Activated CD4-positive, alpha-beta T cell treated with anti-CD3 and anti-CD28 coated beads, Interleukin-2, amount 10 ng/mL, durations not matched to agents 24 days and 14 days (primary cell): ENCODE measurements around the gene TXNDC8. TPM values are rescaled to one million over a fixed set of nuclear protein-coding genes. Genes with fewer than 3 reads are reported as not detected.

Source experiments
- DNase-seq: peaks from one replicate; pipeline ENCODE4 v3.0.0; 2022
- H3K27ac Mint-ChIP-seq: one replicate; pipeline ENCODE4 v1.8.0; 2022; ENCODE audit warnings: mild to moderate bottlenecking, mixed read lengths
- H3K27me3 Mint-ChIP-seq: one replicate; pipeline ENCODE4 v1.8.0; 2022; ENCODE audit warnings: mixed read lengths
- H3K36me3 Mint-ChIP-seq: one replicate; pipeline ENCODE4 v1.8.0; 2022; ENCODE audit warnings: low read depth, mild to moderate bottlenecking, mixed read lengths
- H3K4me1 Mint-ChIP-seq: one replicate; pipeline ENCODE4 v1.8.0; 2021; ENCODE audit warnings: mixed read lengths
- H3K4me3 Mint-ChIP-seq: one replicate; pipeline ENCODE4 v1.8.0; 2022; ENCODE audit warnings: mild to moderate bottlenecking, moderate library complexity, mixed read lengths
- H3K9me3 Mint-ChIP-seq: one replicate; pipeline ENCODE4 v1.8.0; 2021; ENCODE audit warnings: mixed read lengths
- intact Hi-C: fragments of 100-400 bp; cut with micrococcal nuclease; formaldehyde crosslinking; loops from one replicate; pipeline ENCODE4 v1.15.1; 2023
- total RNA-seq: library from RNA; stranded (reverse); gene quantifications from 2 replicates; pipeline ENCODE4 v1.2.3, GENCODE V29; 2022

Gene TXNDC8
- total RNA-seq, 1 donor from 2014 or later = not detected

- Mint-ChIP-seq H3K27ac (no peak overlapping the region), H3K9me3 (no peaks in the 10 kb centered on the region), H3K36me3 (no peaks in the 10 kb centered on the region), H3K4me1 (no peaks in the 10 kb centered on the region), H3K4me3 (no peak overlapping the region), H3K27me3 (peaks cover 1% of the 10 kb centered on the region)
- DNase-seq = no peak
- intact Hi-C loops = no loop called here
These were observed 55.0 kb downstream of the TXNDC8 start for GRCh38 chr9:110282739-110283081.

- no peak for DNase-seq
- H3K4me3 Mint-ChIP-seq = no peak overlapping the region
- no peaks in the 10 kb centered on the region for H3K36me3 Mint-ChIP-seq
- intact Hi-C loops = no loop called here
- H3K9me3 Mint-ChIP-seq = no peaks in the 10 kb centered on the region
- H3K27ac Mint-ChIP-seq = no peak overlapping the region
- peaks cover 1% of the 10 kb centered on the region for H3K27me3 Mint-ChIP-seq
- H3K4me1 Mint-ChIP-seq = no peaks in the 10 kb centered on the region
These were observed 55.5 kb downstream of the TXNDC8 start for GRCh38 chr9:110282018-110282738.

GRCh38 chr9:110278080-110278707, 59.5 kb downstream of the TXNDC8 start:
- intact Hi-C loops = no loop called here
- no peak for DNase-seq
- no peaks in the 10 kb centered on the region for H3K4me1 Mint-ChIP-seq

GRCh38 chr9:110276781-110277180, 60.9 kb downstream of the TXNDC8 start:
- Mint-ChIP-seq H3K4me1 (no peaks in the 10 kb centered on the region), H3K9me3 (no peaks in the 10 kb centered on the region), H3K36me3 (no peaks in the 10 kb centered on the region), H3K4me3 (no peak overlapping the region), H3K27me3 (peaks cover 13% of the 10 kb centered on the region), H3K27ac (no peak overlapping the region)
- intact Hi-C loops = no loop called here
- DNase-seq = no peak

More at GRCh38 chr9:110278080-110278707, 59.5 kb downstream of the TXNDC8 start:
- Mint-ChIP-seq H3K4me3 (no peak overlapping the region), H3K9me3 (no peaks in the 10 kb centered on the region), H3K36me3 (no peaks in the 10 kb centered on the region), H3K27me3 (peaks cover 10% of the 10 kb centered on the region), H3K27ac (no peak overlapping the region)

- H3K27me3 Mint-ChIP-seq = peaks cover 25% of the 10 kb centered on the region
- no peaks in the 10 kb centered on the region for H3K4me1 Mint-ChIP-seq
- no peak overlapping the region for H3K4me3 Mint-ChIP-seq
- no peak overlapping the region for H3K27ac Mint-ChIP-seq
- intact Hi-C loops = no loop called here
- no peaks in the 10 kb centered on the region for H3K36me3 Mint-ChIP-seq
- no peak for DNase-seq
- H3K9me3 Mint-ChIP-seq = no peaks in the 10 kb centered on the region
These were observed 67.3 kb downstream of the TXNDC8 start for GRCh38 chr9:110270211-110270995.

GRCh38 chr9:110266795-110267194, 70.9 kb downstream of the TXNDC8 start:
- no peak for DNase-seq
- intact Hi-C loops = no loop called here
- no peak overlapping the region for H3K4me3 Mint-ChIP-seq
- H3K27me3 Mint-ChIP-seq = peaks cover 23% of the 10 kb centered on the region
- H3K27ac Mint-ChIP-seq = no peak overlapping the region
- no peaks in the 10 kb centered on the region for H3K36me3 Mint-ChIP-seq
- H3K4me1 Mint-ChIP-seq = no peaks in the 10 kb centered on the region
- no peaks in the 10 kb centered on the region for H3K9me3 Mint-ChIP-seq

- DNase-seq = no peak
- Mint-ChIP-seq H3K9me3 (no peaks in the 10 kb centered on the region), H3K4me3 (no peak overlapping the region), H3K27ac (no peak overlapping the region), H3K36me3 (no peaks in the 10 kb centered on the region), H3K4me1 (peaks cover 20% of the 10 kb centered on the region), H3K27me3 (peaks cover 18% of the 10 kb centered on the region)
- intact Hi-C loops = no loop called here
These were observed 76.0 kb downstream of the TXNDC8 start for GRCh38 chr9:110261632-110262031.

- no peak for DNase-seq
These were observed 76.8 kb downstream of the TXNDC8 start for GRCh38 chr9:110260911-110261310.

GRCh38 chr9:110259566-110259965, 78.1 kb downstream of the TXNDC8 start:
- Mint-ChIP-seq H3K4me1 (peaks cover 23% of the 10 kb centered on the region), H3K36me3 (peaks cover 9% of the 10 kb centered on the region), H3K27me3 (peaks cover 12% of the 10 kb centered on the region), H3K4me3 (no peak overlapping the region), H3K27ac (no peak overlapping the region), H3K9me3 (no peaks in the 10 kb centered on the region)
- intact Hi-C loops = loop anchor here (5.0 to 10.0 kb wide), 4 partner anchors 112 to 1325 kb away; partner anchors contain the start of genes ABITRAM, CTNNAL1, ELP1 and TMEM245
- no peak for DNase-seq

More at GRCh38 chr9:110260911-110261310, 76.8 kb downstream of the TXNDC8 start:
- H3K4me1 Mint-ChIP-seq = peaks cover 20% of the 10 kb centered on the region
- peaks cover 2% of the 10 kb centered on the region for H3K36me3 Mint-ChIP-seq
- H3K27me3 Mint-ChIP-seq = peaks cover 17% of the 10 kb centered on the region
- H3K4me3 Mint-ChIP-seq = no peak overlapping the region
- H3K9me3 Mint-ChIP-seq = no peaks in the 10 kb centered on the region
- H3K27ac Mint-ChIP-seq = no peak overlapping the region
- intact Hi-C loops = no loop called here

GRCh38 chr9:110258690-110259091, 79.0 kb downstream of the TXNDC8 start:
- no peak for DNase-seq
- Mint-ChIP-seq H3K27me3 (peaks cover 11% of the 10 kb centered on the region), H3K9me3 (no peaks in the 10 kb centered on the region), H3K4me3 (no peak overlapping the region), H3K36me3 (peaks cover 17% of the 10 kb centered on the region), H3K27ac (peak overlapping the region; percentile 56), H3K4me1 (peaks cover 31% of the 10 kb centered on the region)
- intact Hi-C loops = loop anchor here (5.0 to 10.0 kb wide), 4 partner anchors 111 to 1324 kb away; partner anchors contain the start of genes ABITRAM, CTNNAL1, ELP1 and TMEM245

- Mint-ChIP-seq H3K27ac (no peak overlapping the region), H3K4me3 (peak overlapping the region; percentile 96), H3K27me3 (peaks cover 11% of the 10 kb centered on the region), H3K36me3 (peaks cover 21% of the 10 kb centered on the region), H3K9me3 (no peaks in the 10 kb centered on the region), H3K4me1 (peaks cover 36% of the 10 kb centered on the region)
- no peak for DNase-seq
- intact Hi-C loops = loop anchor here (2.0 to 10.0 kb wide), 6 partner anchors 111 to 1323 kb away; partner anchors contain the start of genes ABITRAM, CTNNAL1, ELP1 and TMEM245
These were observed 79.7 kb downstream of the TXNDC8 start for GRCh38 chr9:110257956-110258355.

- peak overlapping the region; percentile 96 for H3K4me3 Mint-ChIP-seq
- intact Hi-C loops = loop anchor here (2.0 to 10.0 kb wide), 6 partner anchors 110 to 1322 kb away; partner anchors contain the start of genes ABITRAM, CTNNAL1, ELP1 and TMEM245
These were observed 80.4 kb downstream of the TXNDC8 start for GRCh38 chr9:110257097-110257841.

More at GRCh38 chr9:110257097-110257841, 80.4 kb downstream of the TXNDC8 start:
- Mint-ChIP-seq H3K27me3 (peaks cover 6% of the 10 kb centered on the region), H3K36me3 (peaks cover 27% of the 10 kb centered on the region), H3K4me1 (peaks cover 41% of the 10 kb centered on the region), H3K27ac (peak overlapping the region; percentile 97), H3K9me3 (no peaks in the 10 kb centered on the region)
- no peak for DNase-seq
